H1 (cell line): ENCODE measurements around the gene CNTN5. TPM values are rescaled to one million over a fixed set of nuclear protein-coding genes. Genes with fewer than 3 reads are reported as not detected.

Source experiments
- CHD2 ChIP-seq: IDR thresholded peaks from 2 replicates; pipeline ENCODE4 v1.6.1; 2012; ENCODE audit warnings: low read length, improper control_type of control experiment
- HDAC2 ChIP-seq, 2 experiments: fragments of 300-600 bp in 1 of 2; sonication (generic) in 1 of 2; IDR thresholded peaks; 2 replicates each; pipeline ENCODE4 v1.6.1; 2011 to 2012; ENCODE audit warnings: low read depth in 2 of 2, low read length in 2 of 2, mild to moderate bottlenecking in 2 of 2, moderate library complexity in 2 of 2, borderline replicate concordance in 1 of 2, inconsistent platforms in 1 of 2
- SRF ChIP-seq: IDR thresholded peaks from 2 replicates; pipeline ENCODE4 v1.6.1; 2011; ENCODE audit warnings: mild to moderate bottlenecking, low read depth, low read length, moderate library complexity
- polyA plus RNA-seq, 7 experiments: library from polyadenylated mRNA; depleted of rRNA in 3 of 7; stranded (reverse) in 5 of 7; unstranded in 2 of 7; fragments of >200 nt in 5 of 7; fragments of 200-250 nt in 2 of 7; gene quantifications; 1 replicate in 5 of 7; 2 replicates in 1 of 7; 4 replicates in 1 of 7; pipeline versions ENCODE4 v1.2.1 to v1.2.3, GENCODE V29; 2011 to 2013; ENCODE audit warnings: missing spikeins in 2 of 7, mixed read lengths in 2 of 7
- total RNA-seq: library from RNA; stranded (reverse); fragmentation: NEBNext Ultra II Directional; extraction: Animal tissue kit (Norgen Biotek cat#: 25700); gene quantifications from 2 replicates; pipeline ENCODE4 v1.2.1, GENCODE V29; 2021

Gene CNTN5
- total and polyA plus RNA-seq, 2 of the 8 experiments (the other 6 are each of a cell fraction or from before 2014, with no cell fraction given): not detected

- TF ChIP-seq SRF: no peak
- TF ChIP-seq CHD2: no peak
- no peak for TF ChIP-seq HDAC2 (IDR thresholded peaks at IDR 0.05; ENCODE audit: borderline replicate concordance in 1 of 2, low read depth in 2 of 2, low read length in 2 of 2)
Measured at GRCh38 chr11:100303897-100304296, 1283.1 kb downstream of the CNTN5 start (continued).
